HG03280 (cell line): ENCODE results near the gene FOXD4L3.
"Not testable (repeated sequence)": the region's sequence is repeated elsewhere in the genome, so short reads cannot be mapped to it uniquely, and the experiment has no call there.

Source experiments
- ATAC-seq: cut with Tn5 transposase; IDR thresholded peaks from one replicate; pipeline ENCODE4 v1.9.1; 2021; ENCODE audit warnings: mild to moderate bottlenecking, moderate library complexity; ENCODE audit not compliant: unreplicated experiment

Gene FOXD4L3

GRCh38 chr9:68343992-68344391, 41.3 kb downstream of the FOXD4L3 start:
- ATAC-seq = not testable (repeated sequence)

GRCh38 chr9:68351689-68352088, 49.0 kb downstream of the FOXD4L3 start:
- not testable (repeated sequence) for ATAC-seq
